C4-2B (cell line): ENCODE results near the gene HRG.

Experiments
- H3K27ac ChIP-seq: fragments of 450-650 bp; 2 replicates; pipeline ENCODE4 v1.5.1; 2017
- CTCF ChIP-seq: fragments of 450-650 bp; conservative IDR thresholded peaks from 2 replicates; pipeline ENCODE4 v1.5.1; 2017; ENCODE audit warnings: mild to moderate bottlenecking
- ZFX ChIP-seq: fragments of 450-650 bp; IDR thresholded peaks from 2 replicates; pipeline ENCODE4 v1.6.1; 2017

The HRG gene

GRCh38 chr3:186648851-186649250 lies 17.0 kb upstream of the HRG start:
- no peak overlapping the region for H3K27ac ChIP-seq
- TF ChIP-seq ZFX: no peak
- no peak for TF ChIP-seq CTCF

GRCh38 chr3:186651678-186652215 lies 14.1 kb upstream of the HRG start:
- no peak overlapping the region for H3K27ac ChIP-seq
- TF ChIP-seq ZFX (no peak), CTCF (no peak)

- TF ChIP-seq ZFX: no peak
- no peak for TF ChIP-seq CTCF
These were observed 12.6 kb upstream of the HRG start for GRCh38 chr3:186653080-186653707.

GRCh38 chr3:186653984-186654383 lies 11.8 kb upstream of the HRG start:
- no peak for TF ChIP-seq ZFX
- no peak for TF ChIP-seq CTCF
- H3K27ac ChIP-seq: no peak overlapping the region

More at GRCh38 chr3:186653080-186653707, 12.6 kb upstream of the HRG start:
- H3K27ac ChIP-seq: no peak overlapping the region

GRCh38 chr3:186663361-186664118 lies 2.3 kb upstream of the HRG start:
- H3K27ac ChIP-seq: no peak overlapping the region
- TF ChIP-seq ZFX (no peak), CTCF (no peak)

GRCh38 chr3:186664119-186664495 lies 1.7 kb upstream of the HRG start:
- H3K27ac ChIP-seq: no peak overlapping the region
- no peak for TF ChIP-seq CTCF
- no peak for TF ChIP-seq ZFX

- H3K27ac ChIP-seq: no peak overlapping the region
- TF ChIP-seq ZFX (no peak), CTCF (no peak)
These were observed 1.3 kb upstream of the HRG start for GRCh38 chr3:186664506-186664905.
